COLO668 (cell line): ENCODE results near the gene IDE.

ENCODE experiments used
- DNase-seq: peaks from one replicate; lab custom pipeline; 2025; ENCODE audit not compliant: unreplicated experiment; lab: John Stamatoyannopoulos, UW

The IDE gene

GRCh38 chr10:92567952-92568600, 5.8 kb downstream of the IDE start:
- no peak for DNase-seq

- DNase-seq: no peak
Measured at GRCh38 chr10:92562424-92562823, 11.5 kb downstream of the IDE start.

DNA sequence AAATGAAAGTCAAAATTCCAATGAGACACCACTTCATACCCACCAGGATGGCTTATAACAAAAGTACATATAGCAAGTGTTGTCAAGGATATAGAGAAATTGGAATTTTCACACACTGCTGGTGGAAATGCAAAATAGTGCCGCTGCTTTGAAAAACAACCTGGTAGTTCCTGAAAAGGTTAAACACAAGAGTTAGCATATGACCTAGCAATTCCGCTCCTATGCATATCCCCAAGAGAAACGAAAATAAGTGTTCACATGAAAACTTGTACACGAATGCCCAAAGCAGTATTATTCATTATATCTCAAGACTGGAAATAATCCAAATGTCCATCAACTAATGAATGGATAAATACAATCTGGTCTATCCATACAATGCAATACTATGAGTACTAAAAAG, 14.8 kb downstream of the IDE start:
- DNase-seq: no peak

GRCh38 chr10:92553959-92554358, 19.9 kb downstream of the IDE start:
- DNase-seq: no peak

GRCh38 chr10:92552310-92552709, 21.6 kb downstream of the IDE start:
- DNase-seq: no peak

- DNase-seq: no peak
Measured at GRCh38 chr10:92550924-92551323, 23.0 kb downstream of the IDE start.

DNA sequence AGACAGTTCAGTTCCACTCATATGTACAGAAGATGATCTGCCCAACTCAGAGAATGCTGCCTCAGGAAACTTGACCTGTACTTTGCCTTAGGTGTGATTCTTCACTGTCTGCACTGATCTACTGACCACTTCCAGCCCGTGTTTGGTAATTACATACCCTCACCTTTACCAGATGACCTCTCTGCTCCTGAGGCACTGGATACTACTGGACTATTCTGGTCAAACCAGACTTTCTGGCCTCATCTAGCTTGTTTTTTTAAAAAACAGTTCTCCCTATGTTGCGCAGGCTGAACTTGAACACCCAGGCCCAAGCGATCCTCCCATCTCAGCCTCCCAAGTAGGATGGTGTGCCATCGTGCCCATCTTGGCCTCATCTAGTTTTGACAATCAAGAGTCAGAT, 26.2 kb downstream of the IDE start:
- DNase-seq: no peak

- DNase-seq: no peak
Measured at GRCh38 chr10:92545556-92545955, 28.3 kb downstream of the IDE start.

GRCh38 chr10:92544296-92544695, 29.6 kb downstream of the IDE start:
- no peak for DNase-seq

DNA sequence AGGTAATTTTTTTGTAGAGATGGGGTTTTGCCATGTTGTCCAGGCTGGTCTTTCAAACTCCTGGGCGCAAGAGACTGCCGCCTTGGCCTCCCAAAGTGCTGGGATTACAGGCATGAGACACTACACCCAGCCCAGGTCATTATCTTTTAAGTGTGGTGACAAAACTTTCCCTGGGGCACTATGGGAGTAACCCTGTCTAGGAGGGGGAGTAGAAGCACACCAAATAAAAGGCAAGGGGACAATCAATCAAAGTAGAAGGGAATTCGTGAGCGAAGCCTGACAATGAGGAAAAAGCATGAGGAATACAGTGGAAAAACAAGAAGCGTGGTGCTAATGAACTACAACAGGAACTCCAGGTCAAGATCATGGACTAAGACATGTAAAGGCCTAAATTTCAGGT, 31.4 kb downstream of the IDE start:
- no peak for DNase-seq

GRCh38 chr10:92541583-92541982, 32.3 kb downstream of the IDE start:
- DNase-seq: no peak

GRCh38 chr10:92538231-92538958, 35.5 kb downstream of the IDE start:
- no peak for DNase-seq

DNA sequence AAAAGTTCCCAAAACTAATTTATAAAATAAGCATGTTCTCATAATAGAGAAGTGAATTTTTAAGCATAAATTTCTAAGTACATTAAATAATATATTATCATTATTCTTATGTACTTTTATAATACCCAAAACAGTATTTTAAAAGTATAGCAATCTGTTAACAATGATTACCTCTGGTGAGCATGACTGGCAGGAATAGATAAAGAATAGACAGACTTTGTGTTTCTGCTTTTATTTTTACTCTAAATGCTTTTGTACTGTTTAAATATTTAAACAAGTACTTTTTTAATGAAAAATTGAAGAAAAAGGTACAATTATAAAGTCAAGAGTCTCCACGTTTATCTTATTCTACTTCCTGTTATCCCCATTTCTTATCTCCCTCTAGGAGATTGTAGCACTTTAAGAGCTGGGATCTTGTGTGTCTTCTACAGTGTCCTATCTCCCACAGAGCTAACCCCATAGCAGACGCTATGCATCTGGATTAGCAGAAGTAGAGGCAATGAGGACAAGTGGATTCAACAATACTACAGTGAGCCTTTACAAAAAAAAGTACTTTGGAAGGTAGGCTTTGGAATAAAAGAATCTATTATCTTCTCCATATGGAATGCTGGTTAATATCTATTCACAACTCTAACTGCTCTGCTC, 42.9 kb downstream of the IDE start:
- DNase-seq: no peak

DNA sequence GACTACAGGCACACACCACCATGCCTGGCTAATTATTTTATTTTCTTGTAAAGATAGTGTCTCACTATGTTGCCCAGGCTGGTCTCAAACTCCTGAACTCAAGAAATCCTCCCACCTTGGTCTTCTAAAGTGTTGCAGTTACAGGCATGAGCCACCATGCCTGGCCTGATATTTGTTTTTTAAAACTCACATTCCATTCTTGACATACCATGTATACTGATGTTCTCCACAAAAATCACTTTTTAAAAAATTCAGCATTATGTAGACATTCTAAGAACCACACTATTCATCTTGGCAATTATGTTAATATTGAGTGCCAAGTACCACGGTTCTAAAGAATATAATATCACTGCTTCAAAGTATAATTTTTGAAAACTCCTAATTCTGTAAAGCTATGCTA, 43.5 kb downstream of the IDE start:
- DNase-seq: no peak

DNA sequence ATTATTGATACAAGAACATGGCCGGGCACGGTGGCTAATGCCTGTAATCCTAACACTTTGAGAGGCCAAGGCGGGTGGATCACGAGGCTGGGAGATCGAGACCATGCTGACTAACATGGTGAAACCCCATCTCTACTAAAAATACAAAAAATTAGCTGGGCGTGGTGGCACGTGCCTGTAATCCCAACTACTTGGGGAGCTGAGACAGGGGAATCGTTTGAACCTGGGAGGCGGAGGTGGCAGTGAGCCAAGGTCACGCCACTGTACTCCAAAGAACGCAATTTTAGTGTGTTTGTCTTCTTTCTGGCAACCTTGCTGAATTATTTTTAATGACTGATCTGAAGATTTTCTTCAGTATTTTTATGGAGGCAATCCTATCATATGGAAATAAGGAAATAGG, 46.2 kb downstream of the IDE start:
- DNase-seq: no peak

- no peak for DNase-seq
Measured at GRCh38 chr10:92523639-92524038, 50.3 kb downstream of the IDE start.

DNA sequence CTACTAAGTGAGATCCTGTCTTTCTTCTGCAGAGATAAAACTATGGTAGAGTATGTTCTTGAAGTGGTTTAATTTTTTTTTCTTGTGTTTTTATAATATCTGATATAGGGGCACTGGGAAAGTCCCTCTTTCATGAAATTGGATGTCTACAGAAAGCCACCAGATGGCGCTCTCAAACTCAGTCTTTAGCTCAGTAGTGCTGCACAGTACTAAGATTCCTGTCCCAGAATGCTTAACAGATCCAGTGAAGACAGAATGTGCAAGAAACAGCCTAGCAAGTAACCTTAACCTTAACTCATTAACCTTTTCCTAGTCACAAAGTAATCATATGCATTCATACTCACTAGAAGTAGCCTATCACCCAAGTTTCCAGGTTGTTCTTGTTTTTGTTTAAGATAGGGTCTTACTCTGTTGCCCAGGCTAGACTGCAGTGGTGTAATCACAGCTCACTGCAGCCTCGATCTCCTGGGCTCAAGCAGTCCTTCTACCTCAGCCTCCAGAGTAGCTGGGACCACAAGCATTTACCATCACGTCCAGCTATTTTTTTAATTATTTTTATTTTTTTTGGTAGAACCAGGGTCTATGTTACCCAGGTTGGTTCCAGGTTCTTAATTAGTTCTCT, 56.7 kb downstream of the IDE start:
- DNase-seq: peak; percentile 34

DNA sequence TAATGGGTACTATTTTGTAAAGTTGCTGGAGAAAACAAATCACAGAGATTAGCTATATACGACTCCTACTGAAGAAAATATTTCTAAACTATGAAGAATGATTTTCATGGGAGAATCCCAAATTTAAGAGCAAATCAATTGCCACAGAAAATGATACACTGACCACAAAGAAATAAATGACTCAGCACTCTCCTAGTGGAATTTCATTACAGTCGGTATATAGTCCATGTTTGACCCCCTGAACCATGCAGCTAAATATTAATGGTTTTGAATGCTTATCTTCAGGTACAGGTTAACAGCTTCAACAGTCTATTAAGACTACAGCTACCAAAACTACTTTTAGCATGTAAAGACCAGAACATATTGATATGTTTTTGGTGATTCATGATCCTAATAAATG, 65.0 kb downstream of the IDE start:
- no peak for DNase-seq

DNA sequence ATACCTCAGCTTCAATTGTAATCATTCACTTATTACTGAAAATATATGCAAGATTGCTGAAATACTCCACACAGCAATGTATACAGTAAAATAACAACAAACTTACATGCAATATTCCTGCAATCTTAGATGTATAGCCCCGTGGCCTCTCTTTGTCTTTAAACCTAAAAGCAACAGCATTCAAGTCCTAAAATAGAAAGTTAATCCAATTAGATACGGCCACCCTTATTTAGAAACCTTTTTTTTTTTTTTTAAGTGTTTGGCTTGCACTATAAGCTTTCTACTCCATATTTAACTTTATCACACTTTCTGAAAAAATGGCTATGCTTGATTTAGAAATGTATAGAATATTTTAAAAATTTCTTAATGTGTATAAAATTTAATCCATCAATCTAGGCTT, 67.6 kb downstream of the IDE start:
- no peak for DNase-seq

GRCh38 chr10:92505044-92505443, 68.8 kb downstream of the IDE start:
- no peak for DNase-seq

- DNase-seq: no peak
Measured at GRCh38 chr10:92502296-92502808, 71.5 kb downstream of the IDE start.

GRCh38 chr10:92493362-92493761, 80.5 kb downstream of the IDE start:
- no peak for DNase-seq
